Activated T-cell treated with anti-CD3 and anti-CD28 coated beads, Interleukin-2, amount 50 U/mL, for 72 hours (primary cell): ENCODE data around the gene LIN7A. TPM values are rescaled to one million over a fixed set of nuclear protein-coding genes. Genes with fewer than 3 reads are reported as not detected.

ENCODE experiments used
- ATAC-seq, 2 donors: fragments of 150-1000 bp; cut with Tn5 transposase; replicated peaks in 1 of 2; 2 replicates each; pipeline ENCODE4 v1.10.0; 2021; ENCODE audit warnings: moderate library complexity in 2 of 2, mild to moderate bottlenecking in 1 of 2
- DNase-seq, 2 donors: peaks; one replicate each; pipeline ENCODE4 v3.0.0; 2021 to 2022; ENCODE audit warnings: mixed read lengths in 1 of 2
- H3K27ac Mint-ChIP-seq: one replicate; pipeline ENCODE4 v1.8.0; 2022; ENCODE audit warnings: mild to moderate bottlenecking, moderate library complexity, mixed read lengths
- H3K27me3 Mint-ChIP-seq: one replicate; pipeline ENCODE4 v1.8.0; 2022; ENCODE audit warnings: low read depth, mixed read lengths
- H3K36me3 Mint-ChIP-seq, 2 donors: one replicate each; pipeline ENCODE4 v1.8.0; 2022; ENCODE audit warnings: mixed read lengths in 2 of 2, mild to moderate bottlenecking in 1 of 2; ENCODE audit not compliant: insufficient read depth in 2 of 2
- H3K4me1 Mint-ChIP-seq: one replicate; pipeline ENCODE4 v1.8.0; 2022; ENCODE audit warnings: low read depth, mixed read lengths
- H3K4me3 Mint-ChIP-seq, 2 donors: one replicate each; pipeline ENCODE4 v1.8.0; 2022; ENCODE audit warnings: mild to moderate bottlenecking in 2 of 2, mixed read lengths in 2 of 2, moderate library complexity in 2 of 2
- H3K9me3 Mint-ChIP-seq, 2 donors: one replicate each; pipeline ENCODE4 v1.8.0; 2022; ENCODE audit warnings: mixed read lengths in 2 of 2
- total RNA-seq, 2 donors: library from RNA; stranded (reverse); gene quantifications; one replicate each; pipeline ENCODE4 v1.2.3, GENCODE V29; 2022

The LIN7A gene
- total RNA-seq, 2 donors from 2014 or later = not detected

GRCh38 chr12:80778005-80778541, 159.7 kb downstream of the LIN7A start:
- Mint-ChIP-seq H3K27me3 (no peaks in the 10 kb centered on the region), H3K36me3 (peaks cover 2 to 4% of the 10 kb centered on the region in 2 donors), H3K4me1 (peaks cover 7% of the 10 kb centered on the region), H3K4me3 (no peak overlapping the region), H3K27ac (no peak overlapping the region), H3K9me3 (peaks cover 10 to 12% of the 10 kb centered on the region in 2 donors)
- DNase-seq = peak; percentile 68 to 71
- peak; percentile 95 to 96 for ATAC-seq

GRCh38 chr12:80777587-80777986, 160.1 kb downstream of the LIN7A start:
- H3K27me3 Mint-ChIP-seq = no peaks in the 10 kb centered on the region
- H3K4me3 Mint-ChIP-seq = no peak overlapping the region
- peaks cover 9 to 17% of the 10 kb centered on the region in 2 donors for H3K9me3 Mint-ChIP-seq
- no peak for DNase-seq
- peaks cover 2 to 4% of the 10 kb centered on the region in 2 donors for H3K36me3 Mint-ChIP-seq
- H3K4me1 Mint-ChIP-seq = peaks cover 7% of the 10 kb centered on the region
- no peak overlapping the region for H3K27ac Mint-ChIP-seq
- ATAC-seq = no peak

- ATAC-seq (no peak), DNase-seq (no peak)
- Mint-ChIP-seq H3K4me3 (no peak overlapping the region), H3K36me3 (peaks cover 2 to 4% of the 10 kb centered on the region in 2 donors), H3K27ac (no peak overlapping the region), H3K9me3 (peaks cover 9 to 19% of the 10 kb centered on the region in 2 donors), H3K4me1 (peaks cover 7% of the 10 kb centered on the region), H3K27me3 (no peaks in the 10 kb centered on the region)
Observed at GRCh38 chr12:80776706-80777105, 161.0 kb downstream of the LIN7A start.

- Mint-ChIP-seq H3K4me3 (no peak overlapping the region), H3K4me1 (no peaks in the 10 kb centered on the region), H3K27ac (no peak overlapping the region), H3K36me3 (peaks cover 0 to under 1% of the 10 kb centered on the region in 2 donors), H3K27me3 (no peaks in the 10 kb centered on the region), H3K9me3 (peaks cover 7 to 13% of the 10 kb centered on the region in 2 donors)
- DNase-seq (no peak), ATAC-seq (no peak)
Observed at GRCh38 chr12:80770958-80771357, 166.8 kb downstream of the LIN7A start.

GRCh38 chr12:80769553-80770140, 168.1 kb downstream of the LIN7A start:
- ATAC-seq = no peak

GRCh38 chr12:80766897-80767296, 170.8 kb downstream of the LIN7A start:
- no peak for DNase-seq
- ATAC-seq = no peak
- Mint-ChIP-seq H3K27ac (no peak overlapping the region), H3K36me3 (no peaks in the 10 kb centered on the region), H3K27me3 (no peaks in the 10 kb centered on the region), H3K4me3 (no peak overlapping the region), H3K9me3 (peaks cover 0 to under 1% of the 10 kb centered on the region in 2 donors), H3K4me1 (no peaks in the 10 kb centered on the region)

More at GRCh38 chr12:80769553-80770140, 168.1 kb downstream of the LIN7A start:
- Mint-ChIP-seq H3K4me1 (no peaks in the 10 kb centered on the region), H3K27ac (no peak overlapping the region), H3K9me3 (peaks cover 6 to 10% of the 10 kb centered on the region in 2 donors), H3K4me3 (no peak overlapping the region), H3K36me3 (no peaks in the 10 kb centered on the region), H3K27me3 (no peaks in the 10 kb centered on the region)
- DNase-seq = no peak

GRCh38 chr12:80766210-80766609, 171.5 kb downstream of the LIN7A start:
- Mint-ChIP-seq H3K9me3 (peaks cover 0 to 2% of the 10 kb centered on the region in 2 donors), H3K4me1 (no peaks in the 10 kb centered on the region), H3K4me3 (no peak overlapping the region), H3K36me3 (no peaks in the 10 kb centered on the region), H3K27me3 (no peaks in the 10 kb centered on the region), H3K27ac (no peak overlapping the region)
- DNase-seq (no peak), ATAC-seq (no peak)

GRCh38 chr12:80763874-80764273, 173.9 kb downstream of the LIN7A start:
- DNase-seq (no peak), ATAC-seq (no peak)
- Mint-ChIP-seq H3K9me3 (peaks cover 0 to 2% of the 10 kb centered on the region in 2 donors), H3K4me3 (no peak overlapping the region), H3K4me1 (no peaks in the 10 kb centered on the region), H3K36me3 (no peaks in the 10 kb centered on the region), H3K27ac (no peak overlapping the region), H3K27me3 (no peaks in the 10 kb centered on the region)

- Mint-ChIP-seq H3K9me3 (peaks cover 1 to 2% of the 10 kb centered on the region in 2 donors), H3K27ac (no peak overlapping the region), H3K36me3 (no peaks in the 10 kb centered on the region), H3K4me3 (no peak overlapping the region), H3K4me1 (no peaks in the 10 kb centered on the region), H3K27me3 (no peaks in the 10 kb centered on the region)
- no peak for ATAC-seq
- DNase-seq = no peak
Observed at GRCh38 chr12:80761838-80762237, 175.9 kb downstream of the LIN7A start.

- H3K4me1 Mint-ChIP-seq = no peaks in the 10 kb centered on the region
- no peak overlapping the region for H3K4me3 Mint-ChIP-seq
- H3K27me3 Mint-ChIP-seq = no peaks in the 10 kb centered on the region
- H3K27ac Mint-ChIP-seq = no peak overlapping the region
- DNase-seq = no peak
- no peaks in the 10 kb centered on the region for H3K36me3 Mint-ChIP-seq
- peaks cover 3 to 6% of the 10 kb centered on the region in 2 donors for H3K9me3 Mint-ChIP-seq
- no peak for ATAC-seq
Observed at GRCh38 chr12:80756875-80757274, 180.9 kb downstream of the LIN7A start.

- no peaks in the 10 kb centered on the region for H3K27me3 Mint-ChIP-seq
- no peak overlapping the region for H3K27ac Mint-ChIP-seq
Observed at GRCh38 chr12:80754274-80754673, 183.5 kb downstream of the LIN7A start.

GRCh38 chr12:80752464-80752863, 185.3 kb downstream of the LIN7A start:
- no peaks in the 10 kb centered on the region for H3K36me3 Mint-ChIP-seq
- H3K27me3 Mint-ChIP-seq = no peaks in the 10 kb centered on the region
- no peak for ATAC-seq
- H3K9me3 Mint-ChIP-seq = peaks cover 5 to 6% of the 10 kb centered on the region in 2 donors
- H3K4me3 Mint-ChIP-seq = no peak overlapping the region
- DNase-seq = no peak
- H3K27ac Mint-ChIP-seq = no peak overlapping the region
- no peaks in the 10 kb centered on the region for H3K4me1 Mint-ChIP-seq

More at GRCh38 chr12:80754274-80754673, 183.5 kb downstream of the LIN7A start:
- H3K4me3 Mint-ChIP-seq = no peak overlapping the region
- no peaks in the 10 kb centered on the region for H3K36me3 Mint-ChIP-seq
- peaks cover 5 to 6% of the 10 kb centered on the region in 2 donors for H3K9me3 Mint-ChIP-seq
- no peaks in the 10 kb centered on the region for H3K4me1 Mint-ChIP-seq
- DNase-seq = no peak
- ATAC-seq = no peak

GRCh38 chr12:80749456-80749855, 188.3 kb downstream of the LIN7A start:
- H3K27ac Mint-ChIP-seq = no peak overlapping the region
- DNase-seq (no peak), ATAC-seq (no peak)
- H3K36me3 Mint-ChIP-seq = no peaks in the 10 kb centered on the region
- no peaks in the 10 kb centered on the region for H3K27me3 Mint-ChIP-seq
- no peaks in the 10 kb centered on the region for H3K4me1 Mint-ChIP-seq
- peaks cover 2 to 6% of the 10 kb centered on the region in 2 donors for H3K9me3 Mint-ChIP-seq
- H3K4me3 Mint-ChIP-seq = no peak overlapping the region

GRCh38 chr12:80747800-80748199, 189.9 kb downstream of the LIN7A start:
- Mint-ChIP-seq H3K27ac (no peak overlapping the region), H3K27me3 (no peaks in the 10 kb centered on the region), H3K9me3 (peaks cover 2% of the 10 kb centered on the region in 2 donors), H3K36me3 (no peaks in the 10 kb centered on the region), H3K4me3 (no peak overlapping the region), H3K4me1 (no peaks in the 10 kb centered on the region)
- ATAC-seq (no peak), DNase-seq (no peak)
